Measurements from ENCODE around the gene SPO11. TPM values are rescaled to one million over a fixed set of nuclear protein-coding genes. Genes with fewer than 3 reads are reported as not detected.
"Not testable (repeated sequence)": the region's sequence is repeated elsewhere in the genome, so short reads cannot be mapped to it uniquely, and the experiment has no call there.

Gene SPO11
- total RNA-seq, 1 experiment from 2014 or later: not detected

DNA sequence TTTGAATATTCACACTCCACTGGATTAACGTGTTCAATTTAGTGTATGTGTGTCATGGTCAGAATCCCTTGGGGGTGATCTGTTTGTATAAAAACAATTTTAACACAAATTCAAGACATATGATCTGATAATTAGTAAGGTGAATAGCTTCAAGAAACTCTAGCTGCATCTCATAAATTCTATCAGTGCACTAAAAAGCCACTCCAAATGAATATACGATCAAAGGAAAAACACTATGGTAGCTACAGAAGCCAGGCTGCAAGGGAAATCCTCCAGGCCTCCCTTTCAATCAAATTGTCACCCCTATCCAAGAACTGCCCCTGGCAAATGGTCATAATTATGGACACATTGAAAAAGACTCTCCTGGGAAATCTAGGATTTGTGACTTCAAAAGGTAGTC lies 12.1 kb downstream of the SPO11 start:
- DNase-seq (ENCODE audit: low read depth): no peak

DNA sequence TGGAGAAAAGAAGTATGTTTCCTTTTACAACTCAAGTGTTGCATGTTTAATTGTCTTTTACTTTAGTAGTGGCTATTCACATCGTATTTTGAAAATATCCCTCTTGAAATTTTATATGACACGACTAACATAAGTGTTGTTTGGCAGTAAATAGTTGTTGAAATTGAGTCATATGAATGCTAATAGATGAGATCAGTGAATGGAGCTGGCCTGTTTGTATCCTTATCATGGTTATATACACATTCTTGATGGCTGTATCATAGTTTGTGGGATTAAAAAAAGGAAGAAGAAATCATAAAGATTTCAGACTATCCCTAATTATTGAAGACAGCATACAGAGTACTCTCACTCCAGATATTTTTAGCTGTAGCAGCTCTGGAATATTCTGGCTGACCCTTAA lies 13.2 kb downstream of the SPO11 start:
- no peak for DNase-seq (ENCODE audit: low read depth)

DNA sequence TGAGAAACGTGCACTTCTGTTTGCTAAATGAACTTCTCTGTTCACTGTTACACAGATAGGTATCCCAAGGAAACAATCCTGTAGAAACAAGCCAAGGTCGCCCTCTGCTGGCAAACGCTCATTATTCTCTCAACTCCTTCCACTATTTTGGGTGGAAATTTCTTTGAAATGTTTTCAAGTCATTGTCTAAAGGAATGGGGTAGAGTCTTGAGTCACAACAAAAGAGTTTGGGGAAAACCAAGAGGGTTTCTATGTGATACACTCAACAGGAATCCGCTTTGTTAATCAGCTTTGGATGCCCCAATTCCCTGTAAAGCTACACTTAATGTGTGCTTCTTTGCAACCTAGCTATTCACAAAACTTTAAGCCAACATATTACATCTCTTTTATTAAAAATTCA lies 16.9 kb downstream of the SPO11 start:
- DNase-seq (ENCODE audit: low read depth): peak; percentile 58

DNA sequence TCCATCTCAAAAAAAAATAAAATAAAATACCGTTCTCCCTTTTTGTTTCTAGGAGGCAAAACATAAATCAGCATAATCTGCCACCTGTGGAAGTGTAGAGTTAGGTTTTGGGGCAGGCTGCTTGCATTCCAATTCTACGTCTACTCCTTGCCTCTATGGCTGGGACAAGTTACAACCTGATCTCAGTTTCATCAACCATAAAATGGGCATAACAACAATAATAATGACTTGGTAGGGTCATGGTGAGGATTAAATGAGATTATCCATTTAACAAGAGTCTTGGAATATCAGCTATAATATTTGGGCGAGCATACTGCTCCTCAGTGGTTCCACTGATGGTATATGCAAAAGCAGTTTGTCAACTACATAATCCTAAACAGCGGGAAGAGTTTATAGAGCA lies 17.8 kb downstream of the SPO11 start:
- DNase-seq (ENCODE audit: low read depth): no peak

DNA sequence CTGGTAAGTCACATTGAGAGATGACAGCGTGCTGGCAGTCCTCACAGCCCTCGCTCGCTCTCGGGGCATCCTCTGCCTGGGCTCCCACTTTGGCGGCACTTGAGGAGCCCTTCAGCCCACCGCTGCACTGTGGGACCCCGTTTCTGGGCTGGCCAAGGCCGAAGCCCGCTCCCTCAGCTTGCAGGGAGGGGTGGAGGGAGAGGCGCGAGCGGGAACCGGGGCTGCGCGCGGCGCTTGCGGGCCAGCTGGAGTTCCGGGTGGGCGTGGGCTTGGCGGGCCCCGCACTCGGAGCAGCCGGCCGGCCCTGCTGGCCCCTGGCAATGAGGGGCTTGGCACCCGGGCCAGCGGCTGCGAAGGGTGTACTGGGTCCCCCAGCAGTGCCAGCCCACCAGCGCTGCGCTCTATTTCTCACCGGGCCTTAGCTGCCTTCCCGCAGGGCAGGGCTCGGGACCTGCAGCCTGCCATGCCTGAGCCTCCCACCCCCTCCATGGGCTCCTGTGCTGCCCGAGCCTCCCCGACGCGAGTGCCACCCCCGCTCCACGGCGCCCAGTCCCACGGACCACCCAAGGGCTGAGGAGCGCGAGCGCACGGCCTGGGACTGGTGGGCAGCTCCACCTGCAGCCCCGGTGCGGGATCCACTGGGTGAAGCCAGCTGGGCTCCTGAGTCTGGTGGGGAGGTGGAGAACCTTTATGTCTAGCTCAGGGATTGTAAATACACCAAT lies 18.8 kb downstream of the SPO11 start:
- not testable (repeated sequence) for DNase-seq (ENCODE audit: low read depth)

DNA sequence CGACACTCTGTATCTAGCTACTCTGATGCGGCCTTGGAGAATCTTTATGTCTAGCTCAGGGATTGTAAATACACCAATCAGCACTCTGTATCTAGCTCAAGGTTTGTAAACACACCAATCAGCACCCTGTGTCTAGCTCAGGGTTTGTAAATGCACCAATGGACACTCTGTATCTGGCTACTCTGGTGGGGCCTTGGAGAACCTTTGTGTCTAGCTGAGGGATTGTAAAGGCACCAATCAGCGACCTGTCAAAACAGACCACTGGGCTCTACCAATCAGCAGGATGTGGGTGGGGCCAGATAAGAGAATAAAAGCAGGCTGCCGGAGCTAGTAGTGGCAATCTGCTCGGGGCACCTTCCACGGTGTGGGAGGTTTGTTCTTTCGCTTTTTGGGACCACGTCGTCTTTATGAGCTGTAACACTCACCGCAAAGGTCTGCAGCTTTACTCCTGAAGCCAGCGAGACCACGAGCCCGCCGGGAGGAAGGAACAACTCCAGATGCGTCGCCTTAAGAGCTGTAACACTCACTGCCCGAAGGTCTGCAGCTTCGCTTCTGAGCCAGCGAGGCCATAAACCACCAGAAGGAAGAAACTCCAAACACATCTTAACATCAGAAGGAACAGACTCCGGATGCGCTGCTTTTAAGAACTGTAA lies 19.4 kb downstream of the SPO11 start:
- not testable (repeated sequence) for DNase-seq (ENCODE audit: low read depth)

DNA sequence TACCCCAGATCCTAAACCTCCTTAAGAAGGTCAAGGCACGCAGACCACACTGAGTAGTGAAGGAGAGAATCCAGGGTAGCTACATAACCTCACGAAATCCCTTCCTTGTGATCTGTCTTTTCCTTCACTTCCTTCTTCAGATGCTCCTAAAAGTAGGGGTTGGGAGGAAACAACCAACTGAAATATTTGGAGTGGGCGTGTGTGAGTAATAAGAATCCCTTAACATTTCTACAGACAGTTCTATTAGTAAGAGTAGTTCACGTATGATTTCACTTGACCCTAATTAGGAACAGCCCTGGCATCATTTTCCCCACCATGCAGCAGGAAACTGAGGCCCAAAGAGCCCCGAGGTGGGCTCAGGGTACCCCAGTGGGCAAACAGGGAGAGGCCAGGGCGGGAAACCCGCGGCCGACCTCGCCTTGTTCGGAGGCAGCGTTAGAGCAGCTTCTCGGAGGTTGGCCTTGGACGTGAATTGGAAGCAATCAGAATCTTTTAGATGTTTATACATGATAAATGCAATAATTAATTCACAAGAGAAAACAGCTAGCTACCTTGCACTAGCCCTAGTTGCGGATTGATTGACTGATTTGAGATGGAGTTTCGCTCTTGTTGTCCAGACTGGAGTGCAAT lies 20.6 kb downstream of the SPO11 start:
- peak; percentile 6 for DNase-seq (ENCODE audit: low read depth)

DNA sequence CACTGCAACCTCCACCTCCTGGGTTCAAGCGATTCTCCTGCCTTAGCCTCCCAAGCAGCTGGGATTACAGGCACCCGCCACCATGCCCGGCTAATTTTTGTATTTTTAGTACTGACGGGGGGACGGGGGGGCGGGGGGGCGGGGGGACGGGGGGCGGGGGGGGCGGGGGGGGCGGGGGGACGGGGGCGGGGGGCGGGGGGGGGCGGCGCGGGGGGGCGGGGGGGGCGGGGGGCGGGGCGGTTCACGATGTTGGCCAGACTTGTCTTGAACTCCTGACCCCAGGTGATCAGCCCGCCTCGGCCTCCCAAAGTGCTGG lies 21.1 kb downstream of the SPO11 start:
- DNase-seq (ENCODE audit: low read depth): not testable (repeated sequence)

DNA sequence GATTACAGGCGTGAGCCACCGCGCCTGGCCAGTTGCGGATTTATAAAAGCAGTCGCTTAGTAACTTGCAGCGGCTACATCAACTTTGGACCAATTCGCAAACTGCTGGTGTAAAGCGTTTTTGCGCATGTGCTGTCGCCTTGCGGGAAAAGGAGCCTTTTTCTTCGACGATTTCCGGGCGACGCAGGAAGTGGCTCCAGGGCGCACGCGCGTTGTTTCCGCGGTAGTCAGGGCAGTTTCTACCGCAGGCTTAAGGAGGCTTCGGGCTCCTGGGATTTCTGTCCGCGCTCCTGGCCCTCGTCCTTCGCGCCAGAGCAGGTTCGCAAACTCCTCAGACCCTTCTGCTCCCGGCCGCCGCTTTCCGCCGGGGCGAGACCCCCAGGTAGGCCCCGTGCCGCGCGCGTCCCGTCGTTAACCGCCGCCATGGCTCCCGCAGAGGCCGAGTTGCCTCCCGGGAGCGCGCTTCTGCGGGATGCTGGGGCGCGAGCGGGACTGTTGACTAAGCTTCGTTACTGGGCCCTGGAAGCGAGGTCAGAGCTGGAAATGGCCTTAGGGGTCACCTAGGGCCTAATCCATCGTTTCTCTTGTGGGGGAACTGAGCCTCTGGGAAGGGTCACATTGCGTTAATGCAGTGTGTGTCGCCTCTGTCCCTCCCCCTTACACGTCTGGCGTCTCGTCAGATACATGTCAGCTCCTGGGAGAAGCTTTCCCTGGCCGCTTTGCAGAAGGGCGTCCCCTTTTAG lies 21.6 kb downstream of the SPO11 start, which contains the start of gene RAE1:
TSS of gene RAE1 (plus strand) at position 214 of the 742 bp plus-strand sequence. CDS start 2,784 bp downstream, outside the sequence.
- peak; percentile 90 for DNase-seq (ENCODE audit: low read depth)

DNA sequence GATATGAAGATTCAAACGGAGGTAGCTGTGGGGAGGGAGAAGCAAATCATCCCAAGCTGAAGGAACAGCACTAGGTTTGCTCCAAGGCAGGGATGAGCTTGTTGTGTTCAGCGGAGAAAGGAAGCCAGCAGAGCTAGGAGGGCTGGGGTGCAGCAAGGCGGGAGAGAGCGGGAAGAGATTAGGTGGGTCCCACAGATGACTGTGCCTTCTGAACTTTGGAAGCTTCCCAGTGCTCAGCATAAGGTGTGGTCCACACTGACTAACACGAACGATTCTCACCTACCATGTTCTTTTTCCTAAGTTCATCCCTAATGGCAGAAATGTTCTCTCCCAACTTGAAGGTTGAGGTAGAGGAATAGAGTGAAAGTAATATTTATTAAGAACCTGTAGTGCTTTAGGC lies 22.7 kb downstream of the SPO11 start:
- no peak for DNase-seq (ENCODE audit: low read depth)

DNA sequence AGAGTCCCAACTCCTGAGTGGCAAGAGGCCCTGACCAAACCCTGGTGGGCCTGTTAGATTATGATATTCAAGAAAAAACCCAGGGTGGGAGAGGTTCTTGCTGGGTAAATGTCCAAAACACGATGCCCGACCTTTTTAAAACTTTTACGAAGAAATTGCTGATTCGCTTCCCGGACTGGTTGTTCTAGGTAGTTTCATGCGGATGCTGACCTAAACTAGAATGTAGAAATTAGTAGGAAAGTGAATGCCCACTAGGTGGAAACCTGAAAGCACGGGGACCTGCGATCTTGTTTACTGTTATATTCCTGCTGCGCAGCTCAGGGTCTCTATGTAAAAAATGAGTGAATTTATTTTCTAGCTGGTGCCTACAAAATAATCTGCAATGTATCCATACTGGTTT lies 23.7 kb downstream of the SPO11 start:
- no peak for DNase-seq (ENCODE audit: low read depth)

DNA sequence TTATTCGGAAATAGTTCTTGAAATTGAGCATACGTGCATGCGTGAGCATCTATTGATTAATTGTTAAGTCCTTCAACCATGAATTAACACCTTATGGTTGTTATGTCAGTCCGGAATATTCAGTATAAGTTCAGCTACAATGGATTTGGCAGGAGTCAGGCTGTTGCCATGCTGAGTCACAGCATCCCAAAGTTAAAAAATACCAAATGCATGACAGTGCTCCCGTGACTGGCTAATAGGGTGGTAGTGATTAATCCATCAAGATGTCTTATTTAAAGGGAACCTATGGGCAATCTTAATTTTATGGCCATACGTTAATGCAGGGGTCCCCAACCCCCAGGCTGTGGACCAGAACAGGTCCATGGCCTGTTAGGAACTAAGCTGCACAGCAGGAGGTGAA lies 31.9 kb downstream of the SPO11 start:
- DNase-seq (ENCODE audit: low read depth): peak; percentile 82

DNA sequence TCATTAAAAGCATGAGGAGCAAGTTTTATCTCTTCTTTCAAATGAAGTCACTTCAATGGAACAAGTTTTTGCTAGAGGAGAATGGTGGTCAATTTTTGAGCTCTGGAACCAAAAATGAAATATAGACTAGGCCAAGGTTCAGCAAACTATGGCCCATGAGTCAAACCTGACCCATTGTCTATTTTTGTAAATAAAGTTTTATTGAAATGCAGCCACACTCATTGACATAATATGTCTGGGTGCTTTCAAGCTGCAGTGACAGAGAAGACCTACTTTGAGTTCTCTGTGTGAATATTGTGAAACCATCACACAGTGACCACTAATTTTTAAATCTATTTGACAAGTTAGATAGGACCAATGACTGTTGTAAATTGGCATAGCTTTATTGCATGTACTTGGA lies 34.8 kb downstream of the SPO11 start:
- no peak for DNase-seq (ENCODE audit: low read depth)

DNA sequence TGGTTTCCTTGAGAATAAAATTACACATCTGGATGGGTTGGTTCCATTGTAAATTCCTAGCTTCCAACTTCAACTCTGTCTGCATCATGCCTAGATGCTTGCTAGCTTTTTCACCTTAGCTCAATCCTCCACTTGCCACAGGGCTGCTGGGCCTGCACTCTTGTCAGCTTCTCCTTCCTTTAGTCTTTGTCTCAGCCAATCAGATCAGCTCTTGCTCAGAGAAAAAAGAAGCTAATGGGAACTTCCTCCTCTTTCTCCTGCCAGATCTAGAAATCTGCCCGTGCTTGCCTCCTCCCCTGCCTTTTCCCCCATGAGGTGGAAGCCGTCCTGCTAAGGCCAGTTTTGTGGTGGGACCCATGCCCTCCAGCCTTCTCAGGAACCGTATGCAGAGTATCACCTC lies 40.0 kb downstream of the SPO11 start:
- no peak for DNase-seq (ENCODE audit: low read depth)

DNA sequence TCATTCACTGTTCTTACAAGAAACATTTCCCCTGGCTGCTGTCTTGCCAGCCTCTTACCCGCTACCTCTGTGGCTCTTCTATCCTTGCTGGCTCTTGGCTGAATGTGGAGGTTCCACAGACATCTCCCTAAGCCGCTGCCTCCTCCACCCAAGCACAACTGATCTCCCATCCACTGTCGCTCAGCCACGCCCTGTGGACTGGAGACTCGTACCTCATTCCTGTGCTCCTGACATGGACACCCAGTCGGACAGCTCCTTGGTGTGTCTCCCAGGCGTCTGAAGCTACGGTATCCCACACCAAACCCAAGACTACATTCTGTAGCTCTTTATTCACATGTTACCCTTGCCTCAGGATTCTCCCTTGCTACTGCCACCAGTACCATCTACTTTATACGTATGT lies 40.7 kb downstream of the SPO11 start:
- DNase-seq (ENCODE audit: low read depth): no peak

DNA sequence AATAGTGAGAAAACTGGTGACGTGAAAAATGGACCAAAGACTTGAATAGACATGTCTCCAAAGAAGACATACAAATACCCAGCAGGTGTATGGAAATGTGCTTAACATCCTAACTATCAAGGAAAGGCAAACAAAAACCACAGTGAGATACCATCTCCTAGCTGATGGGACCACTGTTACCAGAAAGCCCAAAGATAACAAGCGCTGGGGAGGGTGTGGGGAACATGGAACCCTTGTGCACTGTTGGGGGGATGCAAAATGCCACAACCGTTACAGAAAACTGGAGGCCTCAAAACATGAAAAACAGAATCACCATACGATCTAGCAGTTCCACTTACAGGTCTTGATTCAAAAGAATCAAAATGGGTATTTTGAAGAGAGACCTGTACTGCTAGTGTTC lies 41.8 kb downstream of the SPO11 start:
- DNase-seq (ENCODE audit: low read depth): no peak

DNA sequence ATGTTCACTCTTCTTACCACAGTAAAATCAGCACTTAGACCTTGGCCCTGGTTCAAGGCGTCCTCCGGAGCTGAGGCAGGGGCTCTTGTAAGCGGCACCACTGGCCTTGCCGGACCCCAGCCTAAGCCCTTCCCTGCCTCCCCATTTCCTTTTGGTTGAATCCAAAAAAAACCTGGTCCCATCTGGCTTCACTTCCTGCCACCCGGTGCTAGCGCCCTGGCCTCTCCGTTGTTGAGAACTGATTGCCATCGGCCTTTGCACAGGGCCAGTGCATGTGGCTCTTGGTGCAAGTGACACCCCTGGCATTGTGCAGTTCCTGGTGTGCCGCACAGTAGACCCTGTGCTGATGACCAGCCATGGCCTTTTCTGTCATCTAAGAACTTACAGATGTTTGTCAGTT lies 42.6 kb downstream of the SPO11 start:
- no peak for DNase-seq (ENCODE audit: low read depth)

DNA sequence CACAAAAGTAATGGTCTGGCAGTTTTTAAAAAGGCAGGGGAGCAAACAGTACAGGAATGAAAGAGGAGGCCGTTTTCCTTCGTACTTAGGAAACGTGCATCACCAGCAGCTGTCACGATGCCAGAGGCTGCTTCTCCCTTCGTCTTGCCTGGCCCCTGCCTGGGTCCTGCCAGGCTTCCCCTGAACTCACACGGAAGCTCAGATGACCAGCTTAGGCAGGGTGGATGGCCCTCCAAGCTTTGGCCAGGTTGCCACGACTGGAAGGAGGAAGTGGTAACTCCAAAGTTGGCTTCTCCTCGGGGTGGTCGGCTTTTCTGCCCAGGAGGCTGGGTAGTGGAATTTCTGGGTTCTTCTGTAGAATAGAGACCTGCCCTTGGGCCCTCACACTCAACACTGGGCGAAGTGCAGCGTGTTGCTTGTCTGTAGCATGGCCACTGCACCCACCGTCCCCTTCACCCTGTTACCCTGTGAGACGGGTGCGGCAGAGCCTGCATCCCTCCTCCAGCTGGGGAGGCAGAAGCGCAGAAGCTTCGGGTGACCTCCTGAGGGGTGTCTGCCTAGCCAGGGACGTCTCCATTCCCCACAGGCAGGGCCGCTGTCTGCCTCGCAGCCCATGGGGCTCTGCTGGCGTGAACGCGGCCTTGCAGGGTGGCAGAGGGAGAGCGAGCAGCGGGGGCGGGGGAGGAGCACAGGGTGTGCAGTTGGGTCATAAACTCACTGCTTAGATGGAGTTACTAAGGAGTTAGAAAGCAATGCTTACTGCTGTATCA lies 43.2 kb downstream of the SPO11 start:
- no peak for DNase-seq (ENCODE audit: low read depth)

DNA sequence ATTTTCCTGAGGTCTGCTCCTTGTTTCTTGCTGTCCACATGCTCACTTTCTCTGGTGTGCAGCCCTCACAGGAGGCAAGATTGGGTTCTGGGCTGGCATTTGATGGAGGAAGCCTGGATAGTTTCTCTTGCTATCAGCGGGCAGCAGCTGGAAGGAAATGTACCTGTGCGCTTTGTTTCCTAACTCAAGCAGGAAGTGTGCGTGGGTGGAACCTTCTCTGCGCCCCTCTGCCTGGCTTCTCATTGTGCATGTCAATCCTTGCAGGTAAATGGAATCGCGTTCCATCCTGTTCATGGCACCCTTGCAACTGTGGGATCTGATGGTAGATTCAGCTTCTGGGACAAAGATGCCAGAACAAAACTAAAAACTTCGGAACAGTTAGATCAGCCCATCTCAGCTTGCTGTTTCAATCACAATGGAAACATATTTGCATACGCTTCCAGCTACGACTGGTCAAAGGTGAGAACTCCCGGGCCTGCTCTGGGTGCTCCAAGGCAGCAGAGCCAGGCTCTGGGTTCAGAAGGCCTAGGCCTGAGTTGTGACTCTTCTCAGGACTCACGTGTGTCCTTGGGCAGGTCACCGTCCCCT lies 44.8 kb downstream of the SPO11 start:
- no peak for DNase-seq (ENCODE audit: low read depth)

DNA sequence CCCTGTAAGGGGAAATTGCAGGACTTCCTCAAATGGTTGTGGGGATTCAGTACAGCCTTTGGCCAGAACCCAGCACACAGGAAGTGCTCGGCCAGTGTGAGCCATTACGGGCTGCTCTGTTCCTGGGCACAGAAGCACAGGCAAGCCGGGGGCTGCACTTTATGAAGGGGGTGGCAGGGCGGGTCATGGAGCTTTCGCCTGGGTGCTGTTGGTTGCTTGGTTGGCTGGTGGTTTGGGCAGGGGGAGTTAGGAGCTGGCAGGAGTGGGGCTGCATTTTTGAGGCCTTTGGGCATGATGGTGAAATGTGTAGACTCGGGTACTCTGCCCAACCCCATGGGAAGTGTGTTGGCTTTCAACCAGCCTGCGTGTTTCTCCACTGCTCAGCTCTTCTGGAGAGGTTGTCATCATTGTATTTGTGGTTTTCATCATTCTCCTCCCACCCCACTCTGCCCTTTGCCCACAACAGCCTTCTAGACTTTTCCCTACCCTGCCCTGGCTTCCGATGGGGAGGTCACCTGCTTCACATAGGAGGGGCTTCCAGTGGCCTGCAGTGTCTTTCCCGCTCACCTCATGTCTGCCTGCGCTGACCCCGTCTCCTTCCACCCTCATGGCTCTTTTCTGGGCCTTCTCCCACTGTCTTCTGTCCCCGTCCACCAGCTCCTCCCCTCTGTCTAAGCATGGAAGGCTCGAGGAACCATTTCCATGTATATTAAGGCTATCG lies 45.5 kb downstream of the SPO11 start:
- no peak for DNase-seq (ENCODE audit: low read depth)
